NB4 (cell line): Measurements from ENCODE around the gene SMARCE1.

Experiments used
- DNase-seq: peaks from one replicate; pipeline ENCODE4 v3.0.0; 2010; ENCODE audit warnings: low read depth
- H3K4me3 ChIP-seq: one replicate; pipeline ENCODE4 v1.5.1; 2011; ENCODE audit warnings: mild to moderate bottlenecking, low read depth, low read length, moderate library complexity
- MAX ChIP-seq: IDR thresholded peaks from 2 replicates; pipeline ENCODE4 v1.6.1; 2011; ENCODE audit warnings: low read depth, low read length
- MYC ChIP-seq: IDR thresholded peaks from 2 replicates; pipeline ENCODE4 v1.6.1; 2011; ENCODE audit warnings: low read depth, low read length
- POLR2A ChIP-seq: IDR thresholded peaks from 2 replicates; pipeline ENCODE4 v1.6.1; 2011; ENCODE audit warnings: mild to moderate bottlenecking; ENCODE audit not compliant: insufficient read length; ENCODE audit errors: extremely low read depth
- TF ChIP-seq, protein P1 (sequence below): IDR thresholded peaks from one replicate; pipeline ENCODE4 v1.5.1; 2012; ENCODE audit warnings: low read depth, low read length

The SMARCE1 gene

DNA sequence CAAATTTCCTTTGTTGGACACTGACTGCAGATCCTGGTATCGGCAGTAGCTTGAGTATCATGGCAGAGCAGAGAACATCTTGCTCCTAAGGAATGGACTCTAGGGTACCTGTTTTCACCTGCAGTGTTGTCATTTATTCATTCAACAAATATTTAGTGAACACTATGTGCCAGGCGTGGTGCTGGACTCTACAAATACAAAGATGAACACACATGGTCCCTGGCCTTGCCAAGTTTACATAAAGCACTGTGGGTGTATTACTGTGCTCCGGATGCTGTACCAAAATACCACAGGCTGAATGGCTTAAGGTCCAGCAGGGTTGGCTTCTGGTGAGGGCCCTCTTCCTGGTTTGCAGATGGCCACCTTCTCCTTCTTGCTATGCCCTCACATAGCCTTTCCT lies 68.1 kb downstream of the SMARCE1 start:
- no peak for DNase-seq
- TF ChIP-seq MYC: no peak
- TF ChIP-seq, protein P1, sequence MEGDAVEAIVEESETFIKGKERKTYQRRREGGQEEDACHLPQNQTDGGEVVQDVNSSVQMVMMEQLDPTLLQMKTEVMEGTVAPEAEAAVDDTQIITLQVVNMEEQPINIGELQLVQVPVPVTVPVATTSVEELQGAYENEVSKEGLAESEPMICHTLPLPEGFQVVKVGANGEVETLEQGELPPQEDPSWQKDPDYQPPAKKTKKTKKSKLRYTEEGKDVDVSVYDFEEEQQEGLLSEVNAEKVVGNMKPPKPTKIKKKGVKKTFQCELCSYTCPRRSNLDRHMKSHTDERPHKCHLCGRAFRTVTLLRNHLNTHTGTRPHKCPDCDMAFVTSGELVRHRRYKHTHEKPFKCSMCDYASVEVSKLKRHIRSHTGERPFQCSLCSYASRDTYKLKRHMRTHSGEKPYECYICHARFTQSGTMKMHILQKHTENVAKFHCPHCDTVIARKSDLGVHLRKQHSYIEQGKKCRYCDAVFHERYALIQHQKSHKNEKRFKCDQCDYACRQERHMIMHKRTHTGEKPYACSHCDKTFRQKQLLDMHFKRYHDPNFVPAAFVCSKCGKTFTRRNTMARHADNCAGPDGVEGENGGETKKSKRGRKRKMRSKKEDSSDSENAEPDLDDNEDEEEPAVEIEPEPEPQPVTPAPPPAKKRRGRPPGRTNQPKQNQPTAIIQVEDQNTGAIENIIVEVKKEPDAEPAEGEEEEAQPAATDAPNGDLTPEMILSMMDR: no peak
- TF ChIP-seq POLR2A: no peak
- no peak for TF ChIP-seq MAX
- no peak overlapping the region for H3K4me3 ChIP-seq

- DNase-seq: no peak
- TF ChIP-seq, protein P1: no peak
- no peak for TF ChIP-seq MAX
- TF ChIP-seq POLR2A: no peak
- no peak overlapping the region for H3K4me3 ChIP-seq
Observed at GRCh38 chr17:40577611-40578065, 70.0 kb downstream of the SMARCE1 start.

DNA sequence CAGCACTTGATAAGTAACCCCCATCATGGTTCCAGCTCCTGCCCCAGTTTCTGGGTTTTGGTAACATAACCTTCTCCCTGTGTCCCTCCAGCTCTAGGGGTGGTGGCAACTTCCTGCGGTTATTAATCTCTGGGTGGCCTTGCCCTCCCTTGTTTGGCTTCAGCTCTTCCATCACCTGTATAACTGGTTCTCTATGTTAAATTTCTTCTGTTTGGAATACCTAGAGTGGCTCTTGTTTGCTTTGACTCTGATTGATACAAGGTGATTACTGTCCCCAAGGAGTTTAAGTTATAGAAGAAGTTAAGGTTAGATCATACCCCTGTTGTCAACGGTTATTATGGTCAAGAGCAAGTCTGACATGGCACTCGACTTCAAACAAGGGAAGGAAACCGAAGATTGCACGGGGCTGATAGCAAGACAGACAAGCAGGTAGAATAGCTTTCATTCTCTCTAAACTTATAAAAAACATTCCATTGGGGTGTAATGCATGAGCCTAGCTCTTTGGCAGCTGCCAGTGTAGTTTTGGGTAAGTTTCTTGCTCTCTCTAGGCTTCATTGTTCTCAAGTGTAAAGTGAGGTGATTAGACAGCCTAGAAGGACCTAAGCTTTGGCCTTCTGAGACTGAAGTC lies 71.4 kb downstream of the SMARCE1 start:
- DNase-seq: no peak
- H3K4me3 ChIP-seq: no peak overlapping the region
- TF ChIP-seq MYC (no peak), MAX (no peak), POLR2A (no peak)
- TF ChIP-seq, protein P1: no peak
